ENCODE results near the gene ABR. TPM values are rescaled to one million over a fixed set of nuclear protein-coding genes. Genes with fewer than 3 reads are reported as not detected.
A peak's percentile ranks its signal among the peaks of the same experiment; 100 is the strongest.

The ABR gene
- total RNA-seq, 4 donors from 2014 or later: 35.4 to 192 (median 138) TPM

GRCh38 chr17:1009229-1010085 is 170.3 kb downstream of the ABR start:
- no peaks in the 10 kb centered on the region for H3K9me3 ChIP-seq
- intact Hi-C loops (cut with DNase I; ENCODE audit: low total_unique reads): no loop called here
- H3K4me3 ChIP-seq: no peak overlapping the region
- H3K36me3 ChIP-seq: no peaks in the 10 kb centered on the region
- H3K27me3 ChIP-seq: no peaks in the 10 kb centered on the region
- peaks cover 0 to 6% of the 10 kb centered on the region in 2 donors for H3K4me1 ChIP-seq
- no peak for DNase-seq
- peak overlapping the region in 1 of 2 donors; percentile 71 for H3K27ac ChIP-seq
- TF ChIP-seq CTCF (IDR thresholded peaks at IDR 0.05): no peak
- no peak for TF ChIP-seq POLR2A (IDR thresholded peaks at IDR 0.05)

- peak in 1 of 2 donors; percentile 40 for DNase-seq
- intact Hi-C loops (cut with DNase I; ENCODE audit: low total_unique reads): no loop called here
- Histone ChIP-seq H3K36me3 (no peaks in the 10 kb centered on the region), H3K27ac (peak overlapping the region; percentile 60 to 71), H3K4me1 (peaks cover 0 to 9% of the 10 kb centered on the region in 2 donors), H3K9me3 (no peaks in the 10 kb centered on the region), H3K4me3 (no peak overlapping the region), H3K27me3 (no peaks in the 10 kb centered on the region)
- TF ChIP-seq POLR2A (IDR thresholded peaks at IDR 0.05) (no peak), CTCF (IDR thresholded peaks at IDR 0.05) (no peak)
Measured at GRCh38 chr17:1008008-1008761, 171.6 kb downstream of the ABR start.

- no peak for TF ChIP-seq CTCF (IDR thresholded peaks at IDR 0.05)
- H3K9me3 ChIP-seq: no peaks in the 10 kb centered on the region
- intact Hi-C loops (cut with DNase I; ENCODE audit: low total_unique reads): no loop called here
Measured at GRCh38 chr17:1007310-1008007, 172.3 kb downstream of the ABR start.

GRCh38 chr17:1006054-1006453 is 173.7 kb downstream of the ABR start:
- Histone ChIP-seq H3K4me3 (no peak overlapping the region), H3K4me1 (peaks cover 0 to 9% of the 10 kb centered on the region in 2 donors), H3K27me3 (no peaks in the 10 kb centered on the region), H3K36me3 (no peaks in the 10 kb centered on the region), H3K9me3 (no peaks in the 10 kb centered on the region), H3K27ac (peak overlapping the region; percentile 60 to 61)
- DNase-seq: no peak
- intact Hi-C loops (cut with DNase I; ENCODE audit: low total_unique reads): no loop called here
- TF ChIP-seq CTCF (IDR thresholded peaks at IDR 0.05): no peak
- no peak for TF ChIP-seq POLR2A (IDR thresholded peaks at IDR 0.05)

More at GRCh38 chr17:1007310-1008007, 172.3 kb downstream of the ABR start:
- Histone ChIP-seq H3K27ac (peak overlapping the region; percentile 60 to 71), H3K27me3 (no peaks in the 10 kb centered on the region), H3K4me1 (peaks cover 0 to 9% of the 10 kb centered on the region in 2 donors), H3K36me3 (no peaks in the 10 kb centered on the region), H3K4me3 (no peak overlapping the region)
- no peak for DNase-seq
